HG03442 (cell line): ENCODE measurements around the gene COMMD1.
A peak's percentile ranks its signal among the peaks of the same experiment; 100 is the strongest.
"Not testable (repeated sequence)": the region's sequence is repeated elsewhere in the genome, so short reads cannot be mapped to it uniquely, and the experiment has no call there.

ENCODE experiments used
- ATAC-seq: cut with Tn5 transposase; IDR thresholded peaks from one replicate; pipeline ENCODE4 v1.9.1; 2021; ENCODE audit warnings: mild to moderate bottlenecking, moderate library complexity; ENCODE audit not compliant: unreplicated experiment

The COMMD1 gene

GRCh38 chr2:62065243-62065642, 159.8 kb downstream of the COMMD1 start:
- no peak for ATAC-seq

GRCh38 chr2:62071126-62071598, 165.7 kb downstream of the COMMD1 start:
- no peak for ATAC-seq

- ATAC-seq = no peak
Measured at GRCh38 chr2:62071760-62072680, 166.5 kb downstream of the COMMD1 start.

GRCh38 chr2:62074233-62074632, 168.8 kb downstream of the COMMD1 start:
- ATAC-seq = no peak

- no peak for ATAC-seq
Measured at GRCh38 chr2:62076980-62077638, 171.6 kb downstream of the COMMD1 start.

GRCh38 chr2:62084801-62085200, 179.3 kb downstream of the COMMD1 start:
- ATAC-seq = no peak

- no peak for ATAC-seq
Measured at GRCh38 chr2:62089658-62090057, 184.2 kb downstream of the COMMD1 start.

- no peak for ATAC-seq
Measured at GRCh38 chr2:62091471-62091870, 186.0 kb downstream of the COMMD1 start.

GRCh38 chr2:62099050-62099449, 193.6 kb downstream of the COMMD1 start:
- no peak for ATAC-seq

- ATAC-seq = peak; percentile 90
Measured at GRCh38 chr2:62099523-62100175, 194.2 kb downstream of the COMMD1 start.

- no peak for ATAC-seq
Measured at GRCh38 chr2:62101886-62102285, 196.4 kb downstream of the COMMD1 start.

GRCh38 chr2:62102402-62102920, 197.0 kb downstream of the COMMD1 start:
- no peak for ATAC-seq

- ATAC-seq = no peak
Measured at GRCh38 chr2:62109554-62109953, 204.1 kb downstream of the COMMD1 start.

GRCh38 chr2:62110415-62111025, 205.0 kb downstream of the COMMD1 start:
- no peak for ATAC-seq

- no peak for ATAC-seq
Measured at GRCh38 chr2:62112179-62112578, 206.7 kb downstream of the COMMD1 start.

- ATAC-seq = no peak
Measured at GRCh38 chr2:62114564-62114963, 209.1 kb downstream of the COMMD1 start.

GRCh38 chr2:62116983-62117382, 211.5 kb downstream of the COMMD1 start:
- no peak for ATAC-seq

GRCh38 chr2:62118160-62118559, 212.7 kb downstream of the COMMD1 start:
- ATAC-seq = no peak

- ATAC-seq = no peak
Measured at GRCh38 chr2:62119311-62119974, 214.0 kb downstream of the COMMD1 start.

- ATAC-seq = not testable (repeated sequence)
Measured at GRCh38 chr2:62126239-62126638, 220.8 kb downstream of the COMMD1 start.
